AG04449 (cell line): ENCODE results near the gene DSC2.
"Not testable (repeated sequence)": the region's sequence is repeated elsewhere in the genome, so short reads cannot be mapped to it uniquely, and the experiment has no call there.

Source experiments
- CTCF ChIA-PET: fragments of 350-600 bp; formaldehyde crosslinking; extraction: SDS; loops from one replicate; lab custom pipeline; 2021; ENCODE audit warnings: antibody characterized with exemption; lab: Yijun Ruan, JAX
- POLR2A ChIA-PET: fragments of 400-600, 350-600 bp; formaldehyde crosslinking; extraction: SDS; loops from one replicate; lab custom pipeline; 2020; ENCODE audit warnings: antibody characterized with exemption, inconsistent platforms; lab: Yijun Ruan, JAX
- DNase-seq: peaks from one replicate; pipeline ENCODE4 v3.0.0-alpha.2; 2010; ENCODE audit warnings: low read depth, low spot score
- H3K4me3 ChIP-seq: 2 replicates; pipeline ENCODE4 v1.5.1; 2011; ENCODE audit warnings: low read depth, mild to moderate bottlenecking, control low read depth, low read length
- CTCF ChIP-seq: IDR thresholded peaks from one replicate; pipeline ENCODE4 v1.5.1; 2011; ENCODE audit warnings: mild to moderate bottlenecking, moderate library complexity, low read length, control low read depth, inconsistent platforms; ENCODE audit not compliant: insufficient read depth; ENCODE audit errors: missing control alignments

Gene DSC2

GRCh38 chr18:31040686-31041270 is 61.4 kb downstream of the DSC2 start:
- CTCF ChIA-PET: no interaction called here

GRCh38 chr18:31039426-31039825 is 62.8 kb downstream of the DSC2 start:
- H3K4me3 ChIP-seq: no peak overlapping the region
- ChIA-PET POLR2A (no interaction called here), CTCF (no interaction called here)
- TF ChIP-seq CTCF: no peak
- DNase-seq: no peak

More at GRCh38 chr18:31040686-31041270, 61.4 kb downstream of the DSC2 start:
- TF ChIP-seq CTCF: no peak
- POLR2A ChIA-PET: no interaction called here
- H3K4me3 ChIP-seq: no peak overlapping the region
- no peak for DNase-seq

GRCh38 chr18:31037686-31038085 is 64.5 kb downstream of the DSC2 start:
- CTCF ChIA-PET, POLR2A ChIA-PET, DNase-seq, H3K4me3 ChIP-seq: not testable (repeated sequence)

- ChIA-PET CTCF (no interaction called here), POLR2A (no interaction called here)
- no peak overlapping the region for H3K4me3 ChIP-seq
- no peak for DNase-seq
- TF ChIP-seq CTCF: no peak
These were observed 67.7 kb downstream of the DSC2 start for GRCh38 chr18:31034541-31034940.

- no peak for DNase-seq
- ChIA-PET POLR2A (no interaction called here), CTCF (no interaction called here)
- TF ChIP-seq CTCF: no peak
- H3K4me3 ChIP-seq: no peak overlapping the region
These were observed 71.5 kb downstream of the DSC2 start for GRCh38 chr18:31030574-31031278.

GRCh38 chr18:31015715-31016434 is 86.3 kb downstream of the DSC2 start:
- no peak overlapping the region for H3K4me3 ChIP-seq
- no peak for TF ChIP-seq CTCF
- ChIA-PET POLR2A (no interaction called here), CTCF (no interaction called here)
- DNase-seq: no peak

GRCh38 chr18:31011455-31011854 is 90.8 kb downstream of the DSC2 start:
- H3K4me3 ChIP-seq, CTCF ChIA-PET, POLR2A ChIA-PET, DNase-seq: not testable (repeated sequence)
